GM12891 (cell line): ENCODE measurements around the gene PLEKHM2.

ENCODE experiments used
- PAX5 ChIP-seq: IDR thresholded peaks from 2 replicates; pipeline ENCODE4 v1.6.1; 2011; ENCODE audit warnings: low read length, moderate library complexity, mild to moderate bottlenecking; ENCODE audit not compliant: insufficient read depth, severe bottlenecking
- POLR2A ChIP-seq: IDR thresholded peaks from 2 replicates; pipeline ENCODE4 v1.6.1; 2011; ENCODE audit warnings: low read depth, low read length, control low read depth
- POLR2AphosphoS5 ChIP-seq: IDR thresholded peaks from 2 replicates; pipeline ENCODE4 v1.6.1; 2011; ENCODE audit warnings: low read depth, low read length, control low read depth
- POU2F2 ChIP-seq: IDR thresholded peaks from 2 replicates; pipeline ENCODE4 v1.6.1; 2011; ENCODE audit warnings: low read depth, mild to moderate bottlenecking, control low read depth, low read length, moderate library complexity
- SPI1 ChIP-seq: IDR thresholded peaks from 2 replicates; pipeline ENCODE4 v1.6.1; 2011; ENCODE audit warnings: low read depth, low read length, control low read depth
- TAF1 ChIP-seq: IDR thresholded peaks from 2 replicates; pipeline ENCODE4 v1.6.1; 2011; ENCODE audit warnings: low read depth, low read length, control low read depth

GRCh38 chr1:15762546-15762945 lies 78.4 kb downstream of the PLEKHM2 start:
- TF ChIP-seq POLR2AphosphoS5 (no peak), POLR2A (no peak), TAF1 (no peak), SPI1 (no peak), POU2F2 (no peak), PAX5 (no peak)
